ENCODE measurements around the gene F12.
"Not testable (repeated sequence)": the region's sequence is repeated elsewhere in the genome, so short reads cannot be mapped to it uniquely, and the experiment has no call there.

- not testable (repeated sequence) for TF ChIP-seq CTCF, POLR2A (IDR thresholded peaks at IDR 0.05)
Observed at GRCh38 chr5:177375516-177375915, 33.8 kb downstream of the F12 start.
